ENCODE results near the gene CEACAM21.

CEACAM21 gene

DNA sequence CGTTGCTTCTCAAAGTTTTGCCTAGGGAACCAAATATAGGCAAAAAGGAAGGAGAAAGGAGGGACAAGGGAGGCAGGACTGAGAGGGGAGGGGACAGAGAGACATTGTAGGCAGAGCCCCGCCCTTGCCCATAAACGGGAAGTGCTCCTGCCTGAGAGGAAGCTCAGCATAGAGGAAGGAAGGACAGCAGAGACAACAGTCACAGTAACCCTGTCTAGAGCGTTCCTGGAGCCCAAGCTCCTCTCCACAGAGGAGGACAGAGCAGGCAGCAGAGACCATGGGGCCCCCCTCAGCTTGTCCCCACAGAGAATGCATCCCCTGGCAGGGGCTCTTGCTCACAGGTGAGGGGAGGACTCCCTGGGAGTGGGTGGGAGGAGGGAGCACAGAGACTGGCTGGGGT is at the start of gene CEACAM21:
CEACAM21 (plus strand) TSS at position 169 of the 400 bp plus-strand sequence; CDS start at position 278, 109 bp downstream.
- ATAC-seq, result peak; percentile 98 to 99

DNA sequence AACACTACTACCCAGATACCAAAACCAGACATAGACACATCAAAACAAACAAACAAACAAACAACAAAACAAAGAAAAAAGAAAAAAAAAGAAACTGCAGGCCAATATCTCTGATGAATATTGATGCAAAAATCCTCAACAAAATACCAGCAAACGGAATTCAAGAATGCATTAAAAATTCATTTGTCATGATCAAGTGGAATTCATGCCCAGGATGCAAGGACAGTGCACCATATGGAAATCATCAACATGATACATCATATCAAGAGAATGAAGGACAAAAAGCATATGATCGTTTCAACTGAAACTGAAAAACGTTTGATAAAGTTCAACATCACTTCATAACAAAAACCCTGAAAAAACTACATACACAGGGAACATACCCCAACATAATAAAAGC is 48.9 kb upstream of the CEACAM21 start:
- ATAC-seq, result no peak

GRCh38 chr19:41528106-41528505 is 47.9 kb upstream of the CEACAM21 start:
- ATAC-seq, result no peak

GRCh38 chr19:41529484-41530183 is 46.3 kb upstream of the CEACAM21 start:
- ATAC-seq, result no peak

- no peak for ATAC-seq
These were observed 45.8 kb upstream of the CEACAM21 start for GRCh38 chr19:41530184-41530534.

DNA sequence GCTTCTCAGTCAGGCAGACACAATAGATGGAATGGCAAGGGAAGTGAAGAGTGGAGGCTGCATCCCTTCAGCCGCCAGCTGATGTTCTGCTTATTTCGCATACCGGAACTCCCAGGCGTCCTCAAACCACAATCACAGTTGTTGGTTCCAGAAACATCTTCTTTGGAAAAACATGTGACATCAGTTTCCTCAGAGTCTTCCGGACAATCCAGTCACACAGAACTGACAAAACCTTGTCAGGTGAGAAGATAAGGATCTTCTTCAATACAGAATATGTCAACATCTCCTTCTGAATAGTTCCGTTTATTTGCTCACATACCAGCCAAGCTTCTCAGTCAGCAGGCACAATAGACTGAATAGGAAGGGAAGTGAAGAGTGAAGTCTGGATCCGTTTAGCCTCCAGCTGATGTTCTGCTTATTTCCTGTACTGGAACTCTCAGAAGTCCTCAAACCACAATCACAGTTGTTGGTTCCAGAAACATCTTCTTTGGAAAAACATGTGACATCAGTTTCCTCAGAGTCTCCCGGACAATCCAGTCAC is 45.1 kb upstream of the CEACAM21 start:
- ATAC-seq, result no peak

- peak; percentile 79 to 80 for ATAC-seq
These were observed 44.3 kb upstream of the CEACAM21 start for GRCh38 chr19:41531438-41532311.

GRCh38 chr19:41532526-41532925 is 43.4 kb upstream of the CEACAM21 start:
- no peak for ATAC-seq

DNA sequence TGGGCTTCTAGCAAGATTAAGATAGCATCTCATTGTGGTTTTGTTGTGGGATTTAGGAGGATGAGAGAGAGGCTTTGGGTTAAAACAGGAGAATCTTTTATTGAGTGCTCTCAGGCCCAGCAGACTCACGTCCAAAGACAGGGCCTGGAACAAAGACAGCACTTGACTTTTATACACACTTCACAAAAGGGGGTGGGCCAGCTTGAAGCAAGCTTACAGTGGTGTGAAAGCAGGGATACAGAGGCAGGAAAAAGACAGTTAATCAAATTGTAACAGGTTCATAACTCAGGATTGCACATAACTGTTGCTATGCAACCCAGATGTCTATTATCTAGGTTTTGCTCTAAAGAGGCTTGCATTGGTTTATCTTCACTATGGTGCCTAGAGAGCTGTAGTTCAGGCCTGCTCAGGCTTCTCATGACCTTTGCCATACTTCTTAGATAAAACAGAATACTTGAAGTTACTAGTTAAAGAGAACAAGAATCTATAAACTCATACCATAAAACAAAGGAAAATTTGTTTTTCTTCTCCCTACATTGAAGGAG is 42.2 kb upstream of the CEACAM21 start:
- ATAC-seq, result no peak

- peak; percentile 75 to 82 for ATAC-seq
These were observed 40.8 kb upstream of the CEACAM21 start for GRCh38 chr19:41535029-41535622.

DNA sequence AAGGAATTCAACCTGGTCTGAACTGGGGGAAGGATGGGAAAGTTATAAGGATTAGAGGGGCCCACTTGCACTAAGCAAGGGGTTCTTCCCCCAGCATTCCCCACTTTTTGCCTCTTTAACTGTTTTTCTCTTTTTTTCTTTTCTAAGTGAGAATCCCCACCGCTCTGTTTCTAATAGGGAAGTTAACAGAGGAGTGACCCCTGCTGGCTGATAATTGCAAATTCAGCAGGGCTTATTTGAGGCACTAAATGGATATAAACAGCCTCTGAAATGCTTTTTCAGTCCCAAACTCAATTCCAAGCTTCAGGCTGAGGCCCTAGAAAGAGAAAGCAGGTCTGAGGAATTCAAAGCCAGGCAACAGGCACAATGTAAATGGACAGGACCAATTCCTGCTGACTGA is 38.2 kb upstream of the CEACAM21 start:
- no peak for ATAC-seq

DNA sequence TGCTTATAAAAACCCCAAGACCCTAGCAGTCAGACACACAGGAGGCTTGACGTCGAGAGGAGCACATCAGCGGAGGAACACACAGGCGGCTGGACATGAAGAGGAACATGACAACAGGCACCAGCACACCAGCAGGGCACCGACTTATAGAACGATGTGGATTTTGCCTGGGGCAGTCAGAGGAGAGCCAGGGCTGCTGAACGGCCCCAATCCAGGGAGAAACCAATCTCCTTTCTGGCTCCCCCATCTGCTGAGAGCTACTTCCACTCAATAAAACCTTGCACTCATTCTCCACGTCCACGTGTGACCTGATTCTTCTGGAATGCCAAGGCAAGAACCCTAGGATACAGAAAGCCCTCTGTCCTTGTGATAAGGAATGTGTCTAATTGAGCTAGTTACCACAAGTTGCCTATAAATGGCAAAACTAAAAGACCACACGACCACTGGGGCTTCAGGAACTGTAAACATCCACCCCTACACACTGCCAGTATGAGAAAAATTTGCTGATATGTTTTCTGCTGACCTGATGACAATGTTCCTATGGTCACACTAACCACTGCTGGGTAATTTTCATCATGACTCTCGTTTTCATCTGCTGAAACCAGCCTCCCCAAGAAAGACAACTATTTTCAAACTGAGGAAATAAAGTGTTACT is 35.8 kb upstream of the CEACAM21 start:
- no peak for ATAC-seq

DNA sequence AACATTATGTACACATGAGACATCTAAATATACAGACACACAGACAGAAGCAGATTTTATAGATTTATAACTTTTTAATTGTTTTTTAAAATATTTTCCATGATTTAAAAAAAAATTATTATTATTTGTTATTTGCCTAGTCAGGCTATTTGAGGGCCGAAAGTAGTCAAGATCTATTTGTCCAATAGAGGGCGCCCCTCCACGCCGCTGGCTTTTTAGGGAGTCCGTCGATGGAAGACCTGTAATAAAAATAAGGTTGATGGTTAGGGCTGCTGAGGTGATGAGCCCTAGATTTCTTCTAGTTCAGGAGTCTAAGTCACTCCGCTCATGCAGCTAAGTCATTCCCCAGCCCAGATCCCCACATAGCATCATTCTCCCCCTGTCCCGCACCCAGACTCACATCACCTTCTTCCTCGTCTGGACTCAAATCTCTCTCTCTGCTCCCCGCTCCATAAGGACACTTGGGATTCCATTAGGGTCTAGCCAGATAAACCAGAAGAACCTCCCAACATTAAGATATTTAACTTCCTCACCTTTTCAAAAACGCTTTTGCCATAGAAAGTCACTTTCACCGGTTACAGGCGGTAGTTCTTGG is 33.9 kb upstream of the CEACAM21 start:
- ATAC-seq, result no peak

DNA sequence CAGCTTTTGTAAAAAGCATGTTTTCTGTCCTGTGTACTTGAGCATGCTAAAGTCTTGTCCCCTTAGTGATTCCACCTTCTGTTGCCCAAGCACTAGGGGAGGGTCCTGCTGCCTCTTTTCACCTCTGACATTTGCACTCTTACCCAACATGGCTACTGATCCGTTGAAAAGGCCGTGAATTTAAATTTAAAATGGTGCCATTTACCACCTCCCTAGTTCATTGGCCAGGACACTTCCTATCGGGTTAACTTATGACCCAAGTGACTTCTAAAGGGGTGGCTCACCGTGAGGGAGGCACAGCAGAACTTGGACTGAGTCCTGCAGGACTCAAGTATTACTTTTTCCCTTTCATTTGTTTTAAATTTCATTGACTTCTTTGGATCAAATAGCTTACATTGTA is 33.3 kb upstream of the CEACAM21 start:
- ATAC-seq, result no peak

DNA sequence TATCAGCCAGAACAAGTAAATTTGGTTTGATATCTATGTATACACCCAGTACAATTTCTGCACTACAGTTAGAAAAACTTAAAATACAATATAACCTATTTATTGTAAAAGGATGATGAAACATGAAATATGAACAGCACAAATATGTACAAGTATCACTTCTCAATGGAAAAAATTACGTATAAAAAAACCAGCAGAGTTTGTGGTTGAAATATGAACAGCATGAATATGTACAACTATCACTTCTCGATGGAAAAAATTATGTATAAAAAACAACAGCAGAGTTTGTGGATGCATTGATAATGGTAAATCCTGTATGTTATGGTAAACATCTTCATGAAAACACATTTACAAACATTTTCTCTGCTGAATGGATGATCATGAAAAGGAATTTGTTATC is 32.4 kb upstream of the CEACAM21 start:
- ATAC-seq, result peak; percentile 47 to 60

- ATAC-seq, result no peak
These were observed 30.4 kb upstream of the CEACAM21 start for GRCh38 chr19:41545547-41545946.

DNA sequence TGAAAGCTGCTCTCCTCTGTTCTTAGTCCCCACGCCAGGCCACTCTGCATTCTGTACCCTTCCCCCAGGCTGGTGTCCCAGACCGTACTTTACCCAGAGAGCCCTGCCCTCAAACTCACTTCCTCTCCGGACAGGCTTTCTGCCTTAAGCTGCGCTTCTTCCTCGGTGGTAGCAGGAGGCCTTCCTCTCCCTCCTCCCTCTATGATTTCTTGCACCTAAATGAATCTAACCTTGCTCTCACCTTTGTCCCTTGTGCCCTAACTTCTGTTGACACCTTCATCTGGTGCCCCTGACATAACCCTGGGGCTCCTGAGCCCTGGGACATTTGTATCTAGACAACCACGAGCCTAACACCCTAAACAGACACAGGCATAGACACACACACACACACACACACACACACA is 29.6 kb upstream of the CEACAM21 start:
- peak; percentile 21 to 29 for ATAC-seq

DNA sequence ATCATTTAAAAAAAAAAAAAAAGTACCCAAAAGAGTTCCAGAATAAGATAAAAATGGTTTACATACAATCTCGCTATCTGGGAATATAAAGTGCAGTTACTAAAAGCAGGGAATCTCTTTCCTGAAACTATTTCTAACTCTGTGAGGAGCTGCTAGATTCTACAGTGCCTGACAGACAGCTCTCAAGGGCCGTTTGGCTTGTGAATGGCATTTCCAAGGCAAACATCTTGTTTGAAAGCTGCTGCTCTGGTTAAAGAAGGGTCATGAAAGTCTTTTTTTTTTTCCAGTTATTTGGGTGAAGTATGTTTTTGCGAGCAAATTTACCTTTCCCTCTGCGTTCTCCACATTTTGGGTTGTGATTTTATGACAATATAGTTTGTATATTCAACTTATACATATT is 29.0 kb upstream of the CEACAM21 start:
- no peak for ATAC-seq

DNA sequence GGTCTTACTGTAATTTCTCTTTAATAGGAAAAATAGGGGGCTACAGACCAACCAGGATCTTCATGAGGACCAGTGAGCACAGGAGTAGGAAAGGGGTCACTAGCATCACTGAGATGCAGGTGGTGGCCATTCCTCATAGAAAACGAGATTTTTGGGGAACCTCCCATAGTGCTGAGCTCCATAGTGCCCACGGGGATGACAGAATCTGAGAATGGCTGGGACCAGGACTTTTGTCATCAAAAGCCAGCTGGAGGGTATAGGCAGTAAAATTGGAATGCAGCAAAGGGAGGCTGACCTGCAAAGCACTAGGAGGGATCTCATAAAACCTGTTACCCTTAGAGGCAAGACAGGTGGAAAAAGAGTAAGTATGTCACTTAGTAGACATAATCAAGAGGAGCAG is 28.4 kb upstream of the CEACAM21 start:
- ATAC-seq, result no peak

GRCh38 chr19:41548047-41548446 is 27.9 kb upstream of the CEACAM21 start:
- no peak for ATAC-seq

- peak; percentile 65 to 67 for ATAC-seq
These were observed 26.8 kb upstream of the CEACAM21 start for GRCh38 chr19:41548954-41549688.

All from activated CD4-positive, CD25-positive, alpha-beta regulatory T cell treated with anti-CD3 and anti-CD28 coated beads, Interleukin-2, amount 50 U/mL, for 24 hours (primary cell).